GM23338 (cell line): ENCODE results near the gene RGP1.

Experiments
- CREB1 ChIP-seq: fragments of 250-450 bp; sonication (Bioruptor Pico); IDR thresholded peaks from 2 replicates; pipeline ENCODE4 v1.5.0; 2020; ENCODE audit warnings: low read depth, mild to moderate bottlenecking, moderate library complexity
- CTCF ChIP-seq, 2 experiments: fragments of 200-600 bp in 1 of 2; sonication (generic) in 1 of 2; conservative IDR thresholded peaks; 2 replicates each; pipeline versions ENCODE4 v1.5.1 to v1.6.1; 2016 to 2017; ENCODE audit warnings: antibody characterized with exemption in 2 of 2, low read depth in 2 of 2, mild to moderate bottlenecking in 2 of 2, moderate library complexity in 1 of 2
- EZH2 ChIP-seq: fragments of 200-600 bp; sonication (generic); IDR thresholded peaks from one replicate; pipeline ENCODE4 v1.8.0; 2017; ENCODE audit warnings: antibody characterized with exemption, mild to moderate bottlenecking, low read depth; ENCODE audit not compliant: unreplicated experiment
- EZH2phosphoT487 ChIP-seq: fragments of 200-600 bp; sonication (generic); IDR thresholded peaks from one replicate; pipeline ENCODE4 v1.8.1; 2018; ENCODE audit warnings: antibody characterized with exemption; ENCODE audit not compliant: unreplicated experiment
- JUNB ChIP-seq: IDR thresholded peaks from one replicate; pipeline ENCODE4 v1.6.1; 2016; ENCODE audit warnings: antibody characterized with exemption; ENCODE audit not compliant: unreplicated experiment
- NANOG ChIP-seq: IDR thresholded peaks from 2 replicates; pipeline ENCODE4 v1.6.1; 2016; ENCODE audit warnings: antibody characterized with exemption, borderline replicate concordance
- POLR2AphosphoS5 ChIP-seq: IDR thresholded peaks from 2 replicates; pipeline ENCODE4 v1.6.1; 2016; ENCODE audit warnings: antibody characterized with exemption, low read depth
- REST ChIP-seq: IDR thresholded peaks from one replicate; pipeline ENCODE4 v1.6.1; 2018; ENCODE audit warnings: antibody characterized with exemption; ENCODE audit not compliant: unreplicated experiment
- STAT1 ChIP-seq: IDR thresholded peaks from one replicate; pipeline ENCODE4 v1.6.1; 2016; ENCODE audit warnings: antibody characterized with exemption; ENCODE audit not compliant: unreplicated experiment
- ZNF114 ChIP-seq: fragments of 250-450 bp; sonication (Bioruptor Pico); IDR thresholded peaks from 2 replicates; pipeline ENCODE4 v1.5.0; 2020; ENCODE audit warnings: mild to moderate bottlenecking, moderate library complexity
- ZNF331 ChIP-seq: fragments of 250-450 bp; sonication (Bioruptor Pico); IDR thresholded peaks from 2 replicates; pipeline ENCODE4 v1.5.0; 2020; ENCODE audit warnings: low read depth, mild to moderate bottlenecking, moderate library complexity
- TF ChIP-seq, protein P1 (sequence below): IDR thresholded peaks from 2 replicates; pipeline ENCODE4 v1.6.1; 2016; ENCODE audit warnings: antibody characterized with exemption

DNA sequence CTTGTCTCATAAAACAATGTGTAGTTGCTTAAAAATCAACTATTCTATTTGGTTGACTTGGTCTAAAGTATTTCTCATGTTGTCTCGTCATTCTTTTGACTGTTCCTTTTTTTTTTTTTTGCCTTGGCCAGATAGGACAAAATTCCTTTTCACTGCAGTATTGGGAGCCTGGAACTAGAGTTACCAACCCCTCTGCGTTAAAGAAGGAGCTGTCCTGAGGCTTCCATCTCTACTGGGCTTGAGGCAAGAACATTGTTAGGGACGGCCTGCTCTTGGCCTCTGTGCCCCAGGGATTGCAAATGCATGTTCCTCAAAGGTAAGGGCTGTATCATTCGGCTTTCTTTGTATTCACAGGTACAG is 40.9 kb downstream of the RGP1 start:
- no peak for TF ChIP-seq EZH2
- no peak for TF ChIP-seq REST
- no peak for TF ChIP-seq CTCF (conservative IDR thresholded peaks at IDR 0.05; ENCODE audit: low read depth in 2 of 2)
- TF ChIP-seq EZH2phosphoT487 = no peak
- no peak for TF ChIP-seq STAT1
- TF ChIP-seq POLR2AphosphoS5 = no peak
- TF ChIP-seq JUNB = no peak
- TF ChIP-seq CREB1 = no peak
- TF ChIP-seq ZNF114 = no peak
- no peak for TF ChIP-seq ZNF331
- TF ChIP-seq, protein P1, sequence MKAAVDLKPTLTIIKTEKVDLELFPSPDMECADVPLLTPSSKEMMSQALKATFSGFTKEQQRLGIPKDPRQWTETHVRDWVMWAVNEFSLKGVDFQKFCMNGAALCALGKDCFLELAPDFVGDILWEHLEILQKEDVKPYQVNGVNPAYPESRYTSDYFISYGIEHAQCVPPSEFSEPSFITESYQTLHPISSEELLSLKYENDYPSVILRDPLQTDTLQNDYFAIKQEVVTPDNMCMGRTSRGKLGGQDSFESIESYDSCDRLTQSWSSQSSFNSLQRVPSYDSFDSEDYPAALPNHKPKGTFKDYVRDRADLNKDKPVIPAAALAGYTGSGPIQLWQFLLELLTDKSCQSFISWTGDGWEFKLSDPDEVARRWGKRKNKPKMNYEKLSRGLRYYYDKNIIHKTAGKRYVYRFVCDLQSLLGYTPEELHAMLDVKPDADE = no peak
- TF ChIP-seq NANOG = no peak
